GM19395 (cell line): ENCODE results near the gene CBLB.

Experiments used
- ATAC-seq: cut with Tn5 transposase; IDR thresholded peaks from one replicate; pipeline ENCODE4 v1.9.1; 2021; ENCODE audit warnings: mild to moderate bottlenecking, moderate library complexity; ENCODE audit not compliant: unreplicated experiment

CBLB gene

GRCh38 chr3:105649480-105649879 lies 219.3 kb downstream of the CBLB start:
- no peak for ATAC-seq

- no peak for ATAC-seq
Measured at GRCh38 chr3:105647047-105647446, 221.8 kb downstream of the CBLB start.

GRCh38 chr3:105639131-105639530 lies 229.7 kb downstream of the CBLB start:
- no peak for ATAC-seq

GRCh38 chr3:105634708-105635107 lies 234.1 kb downstream of the CBLB start:
- ATAC-seq, result no peak

GRCh38 chr3:105629718-105630117 lies 239.1 kb downstream of the CBLB start:
- ATAC-seq, result no peak

GRCh38 chr3:105626739-105627138 lies 242.1 kb downstream of the CBLB start:
- ATAC-seq, result no peak

- no peak for ATAC-seq
Measured at GRCh38 chr3:105622169-105622568, 246.6 kb downstream of the CBLB start.

- no peak for ATAC-seq
Measured at GRCh38 chr3:105620236-105620635, 248.6 kb downstream of the CBLB start.

- no peak for ATAC-seq
Measured at GRCh38 chr3:105619651-105620050, 249.2 kb downstream of the CBLB start.

GRCh38 chr3:105618556-105618955 lies 250.3 kb downstream of the CBLB start:
- no peak for ATAC-seq

GRCh38 chr3:105616374-105617121 lies 252.3 kb downstream of the CBLB start:
- ATAC-seq, result no peak

GRCh38 chr3:105615814-105616213 lies 253.0 kb downstream of the CBLB start:
- ATAC-seq, result no peak

GRCh38 chr3:105614288-105615030 lies 254.4 kb downstream of the CBLB start:
- ATAC-seq, result no peak

- ATAC-seq, result no peak
Measured at GRCh38 chr3:105613120-105613519, 255.7 kb downstream of the CBLB start.

- ATAC-seq, result no peak
Measured at GRCh38 chr3:105611304-105612192, 257.3 kb downstream of the CBLB start.

- ATAC-seq, result no peak
Measured at GRCh38 chr3:105610473-105610872, 258.3 kb downstream of the CBLB start.

GRCh38 chr3:105608623-105609022 lies 260.2 kb downstream of the CBLB start:
- no peak for ATAC-seq

GRCh38 chr3:105606016-105606415 lies 262.8 kb downstream of the CBLB start:
- ATAC-seq, result no peak
